T-cell (primary cell): ENCODE results near the gene RNGTT. TPM values are rescaled to one million over a fixed set of nuclear protein-coding genes. Genes with fewer than 3 reads are reported as not detected.

Experiments
- ATAC-seq, 4 experiments: fragments of 200-7000 bp in 3 of 4; fragments of 150-1000 bp in 1 of 4; cut with Tn5 transposase; replicated peaks in 1 of 4; 1 replicate in 3 of 4; 2 replicates in 1 of 4; pipeline ENCODE4 v1.10.0; 2021; ENCODE audit warnings: moderate library complexity in 3 of 4, mild to moderate bottlenecking in 2 of 4, moderate number of reproducible peaks in 1 of 4
- CTCF ChIA-PET, 2 donors: fragments of 300-600 bp; sonication (Branson Sonifier 250); formaldehyde crosslinking; loops; one replicate each; lab custom pipeline; 2022; ENCODE audit warnings: antibody characterized with exemption in 2 of 2; lab: Charles Lee
- POLR2A ChIA-PET, 2 donors: fragments of 300-600 bp; sonication (Branson Sonifier 250); formaldehyde crosslinking; loops; one replicate each; lab custom pipeline; 2022; ENCODE audit warnings: antibody characterized with exemption in 2 of 2; lab: Charles Lee
- DNase-seq, 35 experiments: peaks; one replicate each; pipeline versions ENCODE4 v3.0.0 to v3.0.0-alpha.2; 2013 to 2023
- H3K27ac ChIP-seq: one replicate; pipeline ENCODE4 v1.5.1; 2013; ENCODE audit warnings: low read length
- H3K27me3 ChIP-seq, 2 experiments: replicated peaks in 1 of 2; 1 replicate in 1 of 2; 2 replicates in 1 of 2; pipeline versions ENCODE4 v1.6.1 to v1.7.0; 2013; ENCODE audit warnings: low read length in 1 of 2, mixed read lengths in 1 of 2; ENCODE audit not compliant: control insufficient read depth in 2 of 2, insufficient read depth in 2 of 2; ENCODE audit errors: extremely low read depth in 1 of 2
- H3K36me3 ChIP-seq, 2 donors: 1 replicate in 1 of 2; 2 replicates in 1 of 2; pipeline versions ENCODE4 v1.6.1 to v1.7.0; 2013; ENCODE audit warnings: low read length in 1 of 2; ENCODE audit not compliant: control insufficient read depth in 2 of 2, insufficient read depth in 1 of 2; ENCODE audit errors: extremely low read depth in 1 of 2
- H3K4me1 ChIP-seq, 2 experiments: 1 replicate in 1 of 2; 2 replicates in 1 of 2; pipeline versions ENCODE4 v1.6.1 to v1.7.0; 2013; ENCODE audit warnings: low read length in 2 of 2, mixed read lengths in 1 of 2; ENCODE audit not compliant: insufficient read depth in 2 of 2, control insufficient read depth in 1 of 2; ENCODE audit errors: extremely low read depth in 1 of 2
- H3K4me3 ChIP-seq, 2 donors: 1 replicate in 1 of 2; 2 replicates in 1 of 2; pipeline versions ENCODE4 v1.5.1 to v1.7.0; 2013; ENCODE audit warnings: mild to moderate bottlenecking in 2 of 2, low read length in 1 of 2, moderate library complexity in 1 of 2; ENCODE audit not compliant: control insufficient read depth in 1 of 2; ENCODE audit errors: extremely low read depth in 1 of 2
- H3K9me3 ChIP-seq: 2 replicates; pipeline ENCODE4 v1.7.0; 2013
- H3K27ac Mint-ChIP-seq, 2 donors: one replicate each; pipeline ENCODE4 v1.8.0; 2020 to 2021; ENCODE audit warnings: mild to moderate bottlenecking in 2 of 2, mixed read lengths in 2 of 2
- H3K27me3 Mint-ChIP-seq, 2 donors: one replicate each; pipeline ENCODE4 v1.8.0; 2021 to 2022; ENCODE audit warnings: mixed read lengths in 2 of 2
- H3K36me3 Mint-ChIP-seq: one replicate; pipeline ENCODE4 v1.8.0; 2021; ENCODE audit warnings: mixed read lengths
- H3K4me1 Mint-ChIP-seq, 3 donors: one replicate each; pipeline ENCODE4 v1.8.0; 2020 to 2022; ENCODE audit warnings: mixed read lengths in 3 of 3, mild to moderate bottlenecking in 1 of 3
- H3K4me3 Mint-ChIP-seq, 3 donors: one replicate each; pipeline ENCODE4 v1.8.0; 2020 to 2022; ENCODE audit warnings: mild to moderate bottlenecking in 3 of 3, mixed read lengths in 3 of 3, moderate library complexity in 3 of 3
- H3K9me3 Mint-ChIP-seq, 3 donors: one replicate each; pipeline ENCODE4 v1.8.0; 2020 to 2022; ENCODE audit warnings: mixed read lengths in 3 of 3
- WGBS: methylation state at CpG from one replicate; pipeline ENCODE4 v1.1.5; 2013; ENCODE audit warnings: missing lambda C conversion rate; ENCODE audit not compliant: insufficient coverage; 5-methylcytosine and 5-hydroxymethylcytosine counted together
- total RNA-seq, 35 experiments: library from RNA in 6 of 35; stranded (reverse) in 6 of 35; fragments of 120-200 nt in 1 of 35; gene quantifications; one replicate each; pipeline versions ENCODE4 v1.2.1 to v1.2.4 and lab custom pipeline; 2013 to 2026

Gene RNGTT
- total RNA-seq (10 to 100 TPM; 16.6 to 22.2 (median 17.5) TPM), total RNA-seq (lab: John Stamatoyannopoulos, UW) (44.0 to 91.8 (median 53.7) reads per million in 29 experiments)
- 34.9 TPM for total RNA-seq (2013)

GRCh38 chr6:88963139-88964090 lies at the start of gene RNGTT:
TSS of gene RNGTT (minus strand) at chr6:88963618. CDS start at chr6:88963409, 209 bp downstream.
- no peaks in the 10 kb centered on the region for H3K27me3 Mint-ChIP-seq
- H3K36me3 Mint-ChIP-seq: peaks cover 7% of the 10 kb centered on the region
- ChIA-PET CTCF (interaction anchor here (0.6 to 1.4 kb wide), 10 partner anchors 19 to 694 kb away, joined by 3 to 13 read pairs (median 4); partner anchors contain the start of gene PNRC1 (in 1 of the 2)), POLR2A (interaction anchor here (0.5 to 1.9 kb wide), 10 partner anchors 10 to 1768 kb away, joined by 3 to 17 read pairs (median 4); partner anchors contain the start of gene PNRC1 (in 2 of the 2))
- peak within 1 kb of the TSS; percentile 56 for H3K27ac ChIP-seq
- peak within 1 kb of the TSS; percentile 74 to 95 for H3K27ac Mint-ChIP-seq
- peaks cover 4 to 31% of the 10 kb centered on the region in 2 experiments for H3K4me1 ChIP-seq
- no peaks in the 10 kb centered on the region for H3K9me3 Mint-ChIP-seq
- H3K9me3 ChIP-seq: no peaks in the 10 kb centered on the region
- H3K4me1 Mint-ChIP-seq: peaks cover 45 to 55% (median 48%) of the 10 kb centered on the region in 3 donors
- H3K4me3 ChIP-seq: peak within 1 kb of the TSS; percentile 88 to 96
- H3K27me3 ChIP-seq: no peaks in the 10 kb centered on the region
- peak; percentile 91 to 98 (median 95) for DNase-seq
- WGBS: under 1% methylated on average over 39 of the region's 74 CpGs
- peak; percentile 99 to 100 (median 100) for ATAC-seq
- peak within 1 kb of the TSS; percentile 98 to 99 (median 98) for H3K4me3 Mint-ChIP-seq
- H3K36me3 ChIP-seq: no peaks in the 10 kb centered on the region

GRCh38 chr6:89011436-89011835 lies 48.0 kb upstream of the RNGTT start:
- H3K9me3 ChIP-seq: no peaks in the 10 kb centered on the region
- Mint-ChIP-seq H3K27me3 (no peaks in the 10 kb centered on the region), H3K36me3 (no peaks in the 10 kb centered on the region), H3K9me3 (peaks cover 0 to 7% (median 0%) of the 10 kb centered on the region in 3 donors), H3K27ac (no peak overlapping the region), H3K4me1 (peaks cover 11 to 14% (median 12%) of the 10 kb centered on the region in 3 donors), H3K4me3 (no peak overlapping the region)
- DNase-seq (no peak), ATAC-seq (no peak)
- WGBS: 86% methylated on average over 1 of the region's 2 CpGs
- H3K4me3 ChIP-seq: no peak overlapping the region
- no peaks in the 10 kb centered on the region for H3K27me3 ChIP-seq
- no peaks in the 10 kb centered on the region for H3K36me3 ChIP-seq
- H3K27ac ChIP-seq: no peak overlapping the region
- no peaks in the 10 kb centered on the region for H3K4me1 ChIP-seq
- POLR2A ChIA-PET: interaction anchor here in 1 of 2 donors (0.6 kb wide), 1 partner anchor 20 kb away, joined by 6 read pairs; no protein-coding TSS in a partner anchor
- CTCF ChIA-PET: no interaction called here

- Histone ChIP-seq H3K4me3 (no peak overlapping the region), H3K4me1 (no peaks in the 10 kb centered on the region), H3K27ac (no peak overlapping the region), H3K9me3 (no peaks in the 10 kb centered on the region), H3K36me3 (no peaks in the 10 kb centered on the region), H3K27me3 (no peaks in the 10 kb centered on the region)
- Mint-ChIP-seq H3K4me1 (peaks cover 11 to 14% (median 12%) of the 10 kb centered on the region in 3 donors), H3K36me3 (no peaks in the 10 kb centered on the region), H3K9me3 (peaks cover 0 to 4% (median 0%) of the 10 kb centered on the region in 3 donors), H3K27me3 (no peaks in the 10 kb centered on the region), H3K27ac (no peak overlapping the region), H3K4me3 (no peak overlapping the region)
- CTCF ChIA-PET: no interaction called here
- POLR2A ChIA-PET: interaction anchor here (0.6 kb wide), 2 partner anchors 20 to 30 kb away, joined by 3 to 6 read pairs; no protein-coding TSS in a partner anchor
- no peak for DNase-seq
- no peak for ATAC-seq
- 83% methylated on average over 1 of the region's 2 CpGs for WGBS
Measured at GRCh38 chr6:89010825-89011224, 47.4 kb upstream of the RNGTT start.

GRCh38 chr6:89009624-89010059 lies 46.2 kb upstream of the RNGTT start:
- Histone ChIP-seq H3K4me3 (no peak overlapping the region), H3K27ac (no peak overlapping the region), H3K27me3 (no peaks in the 10 kb centered on the region), H3K4me1 (no peaks in the 10 kb centered on the region), H3K36me3 (no peaks in the 10 kb centered on the region), H3K9me3 (no peaks in the 10 kb centered on the region)
- no peaks in the 10 kb centered on the region for H3K36me3 Mint-ChIP-seq
- no peak overlapping the region for H3K4me3 Mint-ChIP-seq
- DNase-seq (peak in 1 of 35 experiments; percentile 4), ATAC-seq (no peak)
- WGBS: 96% methylated on average over 3 of the region's 5 CpGs
- POLR2A ChIA-PET: no interaction called here
- H3K4me1 Mint-ChIP-seq: peaks cover 11 to 14% (median 12%) of the 10 kb centered on the region in 3 donors
- CTCF ChIA-PET: no interaction called here
- no peak overlapping the region for H3K27ac Mint-ChIP-seq
- H3K9me3 Mint-ChIP-seq: no peaks in the 10 kb centered on the region
- H3K27me3 Mint-ChIP-seq: no peaks in the 10 kb centered on the region

- Histone ChIP-seq H3K4me1 (no peaks in the 10 kb centered on the region), H3K27ac (no peak overlapping the region), H3K36me3 (no peaks in the 10 kb centered on the region), H3K27me3 (no peaks in the 10 kb centered on the region), H3K9me3 (no peaks in the 10 kb centered on the region), H3K4me3 (no peak overlapping the region)
- Mint-ChIP-seq H3K36me3 (no peaks in the 10 kb centered on the region), H3K9me3 (no peaks in the 10 kb centered on the region), H3K4me3 (no peak overlapping the region), H3K4me1 (peaks cover 11 to 14% (median 12%) of the 10 kb centered on the region in 3 donors), H3K27me3 (no peaks in the 10 kb centered on the region), H3K27ac (no peak overlapping the region)
- ChIA-PET CTCF (no interaction called here), POLR2A (no interaction called here)
- no peak for ATAC-seq
- WGBS: 82% methylated on average over 2 of the region's 5 CpGs
- DNase-seq: no peak
Measured at GRCh38 chr6:89008815-89009374, 45.5 kb upstream of the RNGTT start.
